Natural killer cell (primary cell): ENCODE data around the gene ULBP1. TPM values are rescaled to one million over a fixed set of nuclear protein-coding genes. Genes with fewer than 3 reads are reported as not detected.

Experiments used
- ATAC-seq, 3 donors: fragments of 150-1000 bp in 2 of 3; fragments of 200-7000 bp in 1 of 3; cut with Tn5 transposase; 1 replicate in 1 of 3; 2 replicates in 2 of 3; pipeline ENCODE4 v1.10.0; 2021; ENCODE audit warnings: mild to moderate bottlenecking in 2 of 3, moderate library complexity in 2 of 3
- DNase-seq, 2 donors: peaks; one replicate each; pipeline versions ENCODE4 v3.0.0 to v3.0.0-alpha.2; 2013 to 2021; ENCODE audit warnings: mixed read lengths in 1 of 2
- H3K27ac ChIP-seq: one replicate; pipeline ENCODE4 v1.5.1; 2013; ENCODE audit warnings: mild to moderate bottlenecking, low read length
- H3K27me3 ChIP-seq: one replicate; pipeline ENCODE4 v1.6.1; 2013; ENCODE audit warnings: low read length; ENCODE audit not compliant: control insufficient read depth, insufficient read depth
- H3K36me3 ChIP-seq: one replicate; pipeline ENCODE4 v1.6.1; 2013; ENCODE audit warnings: low read length; ENCODE audit not compliant: control insufficient read depth, insufficient read depth
- H3K4me1 ChIP-seq: one replicate; pipeline ENCODE4 v1.6.1; 2013; ENCODE audit warnings: low read length; ENCODE audit not compliant: control insufficient read depth, insufficient read depth
- H3K4me3 ChIP-seq: one replicate; pipeline ENCODE4 v1.5.1; 2013; ENCODE audit warnings: low read length
- H3K9me3 ChIP-seq: one replicate; pipeline ENCODE4 v1.6.1; 2013; ENCODE audit warnings: low read length; ENCODE audit not compliant: control insufficient read depth, insufficient read depth
- H3K27ac Mint-ChIP-seq, 2 donors: one replicate each; pipeline ENCODE4 v1.8.0; 2022; ENCODE audit warnings: mild to moderate bottlenecking in 2 of 2, mixed read lengths in 2 of 2, moderate library complexity in 1 of 2
- H3K27me3 Mint-ChIP-seq, 2 donors: one replicate each; pipeline ENCODE4 v1.8.0; 2022; ENCODE audit warnings: low read depth in 2 of 2, mixed read lengths in 2 of 2
- H3K36me3 Mint-ChIP-seq: one replicate; pipeline ENCODE4 v1.8.0; 2022; ENCODE audit warnings: mixed read lengths
- H3K4me1 Mint-ChIP-seq, 2 donors: one replicate each; pipeline ENCODE4 v1.8.0; 2022; ENCODE audit warnings: mixed read lengths in 2 of 2
- H3K4me3 Mint-ChIP-seq: one replicate; pipeline ENCODE4 v1.8.0; 2022; ENCODE audit warnings: mild to moderate bottlenecking, moderate library complexity, mixed read lengths
- H3K9me3 Mint-ChIP-seq, 2 donors: one replicate each; pipeline ENCODE4 v1.8.0; 2022; ENCODE audit warnings: mixed read lengths in 2 of 2
- WGBS: methylation state at CpG from one replicate; pipeline ENCODE4 v1.1.7; 2013; ENCODE audit warnings: missing lambda C conversion rate; ENCODE audit not compliant: insufficient coverage; 5-methylcytosine and 5-hydroxymethylcytosine counted together
- intact Hi-C: fragments of 100-400 bp; cut with micrococcal nuclease; formaldehyde crosslinking; loops from one replicate; pipeline ENCODE4 v1.14.2; 2022
- total RNA-seq, 4 donors: library from RNA; stranded (reverse); fragments of 120-200 nt in 1 of 4; gene quantifications; one replicate each; pipeline versions ENCODE4 v1.2.3 to v1.2.4, GENCODE V29; 2013 to 2022
- TF ChIP-seq, protein P1 (sequence below): fragments of 200-600 bp; IDR thresholded peaks from one replicate; pipeline ENCODE4 v1.8.0; 2022; ENCODE audit warnings: antibody characterized with exemption

Gene ULBP1
- under 1 TPM in 2 of 3 donors, not detected in 1; 0.18 to 0.23 TPM for total RNA-seq
- total RNA-seq (2013) = 0.02 TPM

DNA sequence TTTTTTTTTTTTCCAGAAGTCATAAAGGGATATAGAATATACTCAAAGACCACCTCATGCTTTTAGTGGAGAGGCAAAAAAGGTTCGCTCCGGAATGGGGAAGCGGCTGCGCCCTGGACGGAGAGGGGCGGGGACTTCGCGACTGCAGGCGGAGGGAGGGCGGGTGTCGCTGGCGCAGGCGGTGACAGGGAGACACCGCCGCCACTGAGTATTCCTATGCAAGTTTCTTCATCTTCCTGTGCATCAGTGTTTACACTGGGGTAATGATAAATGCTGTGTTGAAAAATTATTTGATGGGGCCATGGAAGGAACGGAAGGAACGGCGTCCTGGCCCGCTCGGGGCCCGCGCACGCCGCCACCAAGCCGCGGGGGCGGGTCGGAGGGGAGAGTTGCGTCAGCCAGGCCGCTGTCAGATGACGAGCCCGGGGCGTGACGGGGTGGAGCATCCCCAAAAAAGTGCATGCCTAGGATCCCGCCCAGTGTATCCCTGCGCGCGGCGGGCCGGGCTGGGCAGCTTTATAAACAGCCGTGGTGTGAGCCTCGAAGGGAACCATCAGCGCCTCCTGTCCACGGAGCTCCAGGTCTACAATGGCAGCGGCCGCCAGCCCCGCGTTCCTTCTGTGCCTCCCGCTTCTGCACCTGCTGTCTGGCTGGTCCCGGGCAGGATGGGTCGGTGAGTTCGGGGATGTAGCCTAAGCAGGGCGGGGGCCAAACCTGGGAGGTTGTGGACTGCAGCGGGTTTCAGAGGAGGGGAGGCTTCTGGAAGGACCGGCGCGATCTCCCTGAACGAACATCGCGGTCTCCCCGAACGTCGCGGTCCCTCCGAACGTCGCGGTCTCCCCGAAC is at the start of gene ULBP1:
TSS of gene ULBP1 (plus strand) at position 482 of the 846 bp plus-strand sequence. CDS start at position 589, 107 bp downstream.
- Mint-ChIP-seq H3K9me3 (no peaks in the 10 kb centered on the region), H3K4me3 (peak within 1 kb of the TSS; percentile 96), H3K27me3 (peaks cover 72 to 90% of the 10 kb centered on the region in 2 donors), H3K36me3 (no peaks in the 10 kb centered on the region), H3K27ac (peak within 1 kb of the TSS; percentile 66 to 86), H3K4me1 (peaks cover 24 to 32% of the 10 kb centered on the region in 2 donors)
- no peak within 1 kb of the TSS for H3K27ac ChIP-seq
- H3K4me3 ChIP-seq = peak within 1 kb of the TSS; percentile 52
- ATAC-seq (peak; percentile 68 to 78 (median 74)), DNase-seq (peak; percentile 59 to 83)
- TF ChIP-seq, protein P1, sequence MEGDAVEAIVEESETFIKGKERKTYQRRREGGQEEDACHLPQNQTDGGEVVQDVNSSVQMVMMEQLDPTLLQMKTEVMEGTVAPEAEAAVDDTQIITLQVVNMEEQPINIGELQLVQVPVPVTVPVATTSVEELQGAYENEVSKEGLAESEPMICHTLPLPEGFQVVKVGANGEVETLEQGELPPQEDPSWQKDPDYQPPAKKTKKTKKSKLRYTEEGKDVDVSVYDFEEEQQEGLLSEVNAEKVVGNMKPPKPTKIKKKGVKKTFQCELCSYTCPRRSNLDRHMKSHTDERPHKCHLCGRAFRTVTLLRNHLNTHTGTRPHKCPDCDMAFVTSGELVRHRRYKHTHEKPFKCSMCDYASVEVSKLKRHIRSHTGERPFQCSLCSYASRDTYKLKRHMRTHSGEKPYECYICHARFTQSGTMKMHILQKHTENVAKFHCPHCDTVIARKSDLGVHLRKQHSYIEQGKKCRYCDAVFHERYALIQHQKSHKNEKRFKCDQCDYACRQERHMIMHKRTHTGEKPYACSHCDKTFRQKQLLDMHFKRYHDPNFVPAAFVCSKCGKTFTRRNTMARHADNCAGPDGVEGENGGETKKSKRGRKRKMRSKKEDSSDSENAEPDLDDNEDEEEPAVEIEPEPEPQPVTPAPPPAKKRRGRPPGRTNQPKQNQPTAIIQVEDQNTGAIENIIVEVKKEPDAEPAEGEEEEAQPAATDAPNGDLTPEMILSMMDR = no peak
- WGBS = under 1% methylated on average over 69 of the region's 69 CpGs
- no peaks in the 10 kb centered on the region for H3K36me3 ChIP-seq
- H3K9me3 ChIP-seq = no peaks in the 10 kb centered on the region
- peaks cover 44% of the 10 kb centered on the region for H3K27me3 ChIP-seq
- intact Hi-C loops = loop anchor here (2.0 to 5.0 kb wide), 2 partner anchors 23 to 39 kb away; no protein-coding TSS in a partner anchor
- peaks cover 27% of the 10 kb centered on the region for H3K4me1 ChIP-seq

- H3K4me1 Mint-ChIP-seq = no peaks in the 10 kb centered on the region
- 84% methylated on average over 10 of the region's 10 CpGs for WGBS
- no peaks in the 10 kb centered on the region for H3K27me3 ChIP-seq
- ATAC-seq = no peak
- H3K9me3 ChIP-seq = no peaks in the 10 kb centered on the region
- no peaks in the 10 kb centered on the region for H3K36me3 Mint-ChIP-seq
- H3K27me3 Mint-ChIP-seq = peaks cover 37 to 43% of the 10 kb centered on the region in 2 donors
- TF ChIP-seq, protein P1 = no peak
- no peaks in the 10 kb centered on the region for H3K4me1 ChIP-seq
- H3K4me3 Mint-ChIP-seq = no peak overlapping the region
- no peak overlapping the region for H3K4me3 ChIP-seq
- H3K27ac Mint-ChIP-seq = no peak overlapping the region
- H3K36me3 ChIP-seq = no peaks in the 10 kb centered on the region
- intact Hi-C loops = no loop called here
- DNase-seq = no peak
- H3K9me3 Mint-ChIP-seq = no peaks in the 10 kb centered on the region
- no peak overlapping the region for H3K27ac ChIP-seq
These were observed 47.5 kb upstream of the ULBP1 start for GRCh38 chr6:149915970-149916865.

GRCh38 chr6:149917679-149918078 is 46.1 kb upstream of the ULBP1 start:
- H3K9me3 Mint-ChIP-seq = no peaks in the 10 kb centered on the region
- Histone ChIP-seq H3K27ac (no peak overlapping the region), H3K36me3 (no peaks in the 10 kb centered on the region), H3K9me3 (no peaks in the 10 kb centered on the region), H3K27me3 (peaks cover 12% of the 10 kb centered on the region), H3K4me3 (no peak overlapping the region), H3K4me1 (peaks cover 5% of the 10 kb centered on the region)
- H3K4me1 Mint-ChIP-seq = peaks cover 0 to 9% of the 10 kb centered on the region in 2 donors
- no peak overlapping the region for H3K27ac Mint-ChIP-seq
- intact Hi-C loops = no loop called here
- no peak for ATAC-seq
- TF ChIP-seq, protein P1 = no peak
- no peak for DNase-seq
- no peaks in the 10 kb centered on the region for H3K36me3 Mint-ChIP-seq
- no peak overlapping the region for H3K4me3 Mint-ChIP-seq
- peaks cover 43% of the 10 kb centered on the region in 2 donors for H3K27me3 Mint-ChIP-seq
- WGBS = 79% methylated on average over 2 of the region's 2 CpGs
